IPS-18a (cell line): ENCODE data around the gene PEX26.
"Not testable (repeated sequence)": the region's sequence is repeated elsewhere in the genome, so short reads cannot be mapped to it uniquely, and the experiment has no call there.

Source experiments
- H3K27ac ChIP-seq: one replicate; pipeline ENCODE4 v1.5.1; 2013; ENCODE audit warnings: low read length
- H3K27me3 ChIP-seq: one replicate; pipeline ENCODE4 v1.6.1; 2013; ENCODE audit warnings: mild to moderate bottlenecking, low read length; ENCODE audit not compliant: control insufficient read depth, insufficient read depth
- H3K36me3 ChIP-seq: one replicate; pipeline ENCODE4 v1.6.1; 2013; ENCODE audit warnings: low read depth, low read length; ENCODE audit not compliant: control insufficient read depth
- H3K4me1 ChIP-seq: one replicate; pipeline ENCODE4 v1.6.1; 2013; ENCODE audit warnings: low read depth, low read length; ENCODE audit not compliant: control insufficient read depth
- H3K4me3 ChIP-seq: one replicate; pipeline ENCODE4 v1.5.1; 2013; ENCODE audit warnings: low read length
- H3K9ac ChIP-seq: one replicate; pipeline ENCODE4 v1.6.1; 2013; ENCODE audit warnings: mild to moderate bottlenecking, low read length, moderate library complexity
- H3K9me3 ChIP-seq: one replicate; pipeline ENCODE4 v1.6.1; 2013; ENCODE audit warnings: low read depth, low read length; ENCODE audit not compliant: control insufficient read depth

PEX26 gene

GRCh38 chr22:18067121-18067520 lies 10.7 kb upstream of the PEX26 start:
- no peaks in the 10 kb centered on the region for H3K4me1 ChIP-seq
- H3K27ac ChIP-seq = no peak overlapping the region
- H3K9me3 ChIP-seq = no peaks in the 10 kb centered on the region
- H3K9ac ChIP-seq = no peak overlapping the region
- no peak overlapping the region for H3K4me3 ChIP-seq
- no peaks in the 10 kb centered on the region for H3K27me3 ChIP-seq
- H3K36me3 ChIP-seq = no peaks in the 10 kb centered on the region

- H3K4me3 ChIP-seq = no peak overlapping the region
- no peak overlapping the region for H3K9ac ChIP-seq
- no peaks in the 10 kb centered on the region for H3K9me3 ChIP-seq
- H3K36me3 ChIP-seq = no peaks in the 10 kb centered on the region
- no peaks in the 10 kb centered on the region for H3K4me1 ChIP-seq
- no peak overlapping the region for H3K27ac ChIP-seq
- H3K27me3 ChIP-seq = no peaks in the 10 kb centered on the region
These were observed 10.0 kb upstream of the PEX26 start for GRCh38 chr22:18067548-18068341.

- Histone ChIP-seq H3K4me3 (no peak overlapping the region), H3K27me3 (no peaks in the 10 kb centered on the region), H3K4me1 (no peaks in the 10 kb centered on the region), H3K36me3 (no peaks in the 10 kb centered on the region), H3K9me3 (no peaks in the 10 kb centered on the region), H3K9ac (no peak overlapping the region), H3K27ac (no peak overlapping the region)
These were observed 9.3 kb upstream of the PEX26 start for GRCh38 chr22:18068381-18068988.

- Histone ChIP-seq H3K4me3 (no peak overlapping the region), H3K27me3 (no peaks in the 10 kb centered on the region), H3K27ac (no peak overlapping the region), H3K36me3 (no peaks in the 10 kb centered on the region), H3K4me1 (no peaks in the 10 kb centered on the region), H3K9ac (no peak overlapping the region), H3K9me3 (no peaks in the 10 kb centered on the region)
These were observed 8.7 kb upstream of the PEX26 start for GRCh38 chr22:18069041-18069440.

- no peak overlapping the region for H3K4me3 ChIP-seq
- H3K27me3 ChIP-seq = no peaks in the 10 kb centered on the region
- no peak overlapping the region for H3K9ac ChIP-seq
- H3K4me1 ChIP-seq = no peaks in the 10 kb centered on the region
- H3K36me3 ChIP-seq = no peaks in the 10 kb centered on the region
- H3K27ac ChIP-seq = no peak overlapping the region
- H3K9me3 ChIP-seq = no peaks in the 10 kb centered on the region
These were observed 7.7 kb upstream of the PEX26 start for GRCh38 chr22:18070041-18070440.

- Histone ChIP-seq H3K4me1 (no peaks in the 10 kb centered on the region), H3K9me3 (no peaks in the 10 kb centered on the region), H3K4me3 (no peak overlapping the region), H3K27ac (no peak overlapping the region), H3K27me3 (no peaks in the 10 kb centered on the region), H3K9ac (no peak overlapping the region), H3K36me3 (no peaks in the 10 kb centered on the region)
These were observed 7.1 kb upstream of the PEX26 start for GRCh38 chr22:18070556-18071306.

GRCh38 chr22:18071307-18071967 lies 6.4 kb upstream of the PEX26 start:
- not testable (repeated sequence) for H3K27ac ChIP-seq, H3K27me3 ChIP-seq, H3K4me1 ChIP-seq, H3K36me3 ChIP-seq, H3K9ac ChIP-seq, H3K4me3 ChIP-seq, H3K9me3 ChIP-seq

- Histone ChIP-seq H3K9me3 (no peaks in the 10 kb centered on the region), H3K36me3 (no peaks in the 10 kb centered on the region), H3K27me3 (no peaks in the 10 kb centered on the region), H3K27ac (no peak overlapping the region), H3K4me3 (no peak overlapping the region), H3K4me1 (peaks cover 2% of the 10 kb centered on the region), H3K9ac (no peak overlapping the region)
These were observed 5.9 kb upstream of the PEX26 start for GRCh38 chr22:18071968-18072310.

GRCh38 chr22:18073467-18073866 lies 4.3 kb upstream of the PEX26 start:
- peaks cover 6% of the 10 kb centered on the region for H3K4me1 ChIP-seq
- H3K9me3 ChIP-seq = no peaks in the 10 kb centered on the region
- no peaks in the 10 kb centered on the region for H3K36me3 ChIP-seq
- no peak overlapping the region for H3K9ac ChIP-seq
- no peaks in the 10 kb centered on the region for H3K27me3 ChIP-seq
- no peak overlapping the region for H3K4me3 ChIP-seq
- no peak overlapping the region for H3K27ac ChIP-seq

- H3K4me1 ChIP-seq, H3K36me3 ChIP-seq, H3K27ac ChIP-seq, H3K4me3 ChIP-seq, H3K27me3 ChIP-seq, H3K9me3 ChIP-seq, H3K9ac ChIP-seq: not testable (repeated sequence)
These were observed 3.9 kb upstream of the PEX26 start for GRCh38 chr22:18073927-18074326.

GRCh38 chr22:18075101-18075719 lies 2.6 kb upstream of the PEX26 start:
- Histone ChIP-seq H3K4me3 (no peak overlapping the region), H3K36me3 (peaks cover 5% of the 10 kb centered on the region), H3K9me3 (no peaks in the 10 kb centered on the region), H3K27me3 (no peaks in the 10 kb centered on the region), H3K27ac (no peak overlapping the region), H3K4me1 (peaks cover 6% of the 10 kb centered on the region), H3K9ac (no peak overlapping the region)
